HCT116 (cell line): ENCODE data around the gene KRT33B. TPM values are rescaled to one million over a fixed set of nuclear protein-coding genes. Genes with fewer than 3 reads are reported as not detected.
"Not testable (repeated sequence)": the region's sequence is repeated elsewhere in the genome, so short reads cannot be mapped to it uniquely, and the experiment has no call there.

ENCODE experiments used
- ATAC-seq: fragments of 200-7000 bp; cut with Tn5 transposase; 2 replicates; pipeline ENCODE4 v1.9.1; 2020; ENCODE audit warnings: mild to moderate bottlenecking, moderate library complexity
- BruUV-seq: library from RNA; stranded (reverse); fragments of 400-500 nt; replicated peaks from 2 replicates; lab custom pipeline; 2021; lab: Mats Ljungman, UMichigan
- CTCF ChIA-PET: fragments of 300-600 bp; sonication (Branson Sonifier 250); formaldehyde crosslinking; loops from one replicate; lab custom pipeline; 2021; ENCODE audit warnings: antibody characterized with exemption; lab: Charles Lee
- POLR2A ChIA-PET: fragments of 300-600, 350-600 bp; sonication (Branson Sonifier 250); formaldehyde crosslinking; loops from one replicate; lab custom pipeline; 2021; ENCODE audit warnings: antibody characterized with exemption; lab: Charles Lee
- RAD21 ChIA-PET, 2 experiments: fragments of 300-600 bp; sonication (Branson Sonifier 250); formaldehyde crosslinking; loops; one replicate each; lab custom pipeline; 2023; ENCODE audit warnings: low total read pairs in 2 of 2; ENCODE audit not compliant: uncharacterized antibody in 2 of 2, unreplicated experiment in 2 of 2, low non-redundant PET in 1 of 2; lab: Charles Lee
- DNase-seq: peaks from one replicate; pipeline ENCODE4 v3.0.0-alpha.2; 2010; ENCODE audit warnings: low read depth, low spot score
- H2AFZ ChIP-seq: fragments of 200-600 bp; shearing (Covaris generic), sonication (generic); 2 replicates; pipeline ENCODE4 v1.6.1; 2017; ENCODE audit warnings: low read depth, mixed run types, mixed read lengths, antibody characterized with exemption, low read length; ENCODE audit not compliant: poor library complexity, severe bottlenecking
- H3K27ac ChIP-seq: 2 replicates; pipeline ENCODE4 v1.5.1; 2012; ENCODE audit warnings: low read depth, low read length
- H3K27me3 ChIP-seq: fragments of 200-600 bp; sonication (generic); 2 replicates; pipeline ENCODE4 v1.6.1; 2016; ENCODE audit warnings: mixed run types, low read length, mixed read lengths; ENCODE audit not compliant: insufficient read depth
- H3K36me3 ChIP-seq, 2 experiments: fragments of 200-500 bp in 1 of 2; fragments of 200-600 bp in 1 of 2; sonication (Bioruptor generic) in 1 of 2; sonication (generic) in 1 of 2; 2 replicates each; pipeline versions ENCODE4 v1.5.1 to v1.6.1; 2014 to 2016; ENCODE audit warnings: low read length in 2 of 2, inconsistent platforms in 1 of 2, mixed read lengths in 1 of 2, mixed run types in 1 of 2; ENCODE audit not compliant: insufficient read depth in 2 of 2, control insufficient read depth in 1 of 2
- H3K4me1 ChIP-seq, 2 experiments: fragments of 200-600 bp in 1 of 2; sonication (generic) in 1 of 2; 2 replicates each; pipeline versions ENCODE4 v1.5.1 to v1.6.1; 2012 to 2017; ENCODE audit warnings: low read length in 2 of 2, inconsistent platforms in 1 of 2, mild to moderate bottlenecking in 1 of 2, mixed read lengths in 1 of 2, mixed run types in 1 of 2, moderate library complexity in 1 of 2; ENCODE audit not compliant: insufficient read depth in 2 of 2, control insufficient read depth in 1 of 2
- H3K4me2 ChIP-seq: fragments of 200-600 bp; sonication (generic); 2 replicates; pipeline ENCODE4 v1.6.1; 2017; ENCODE audit warnings: mixed run types, low read length, mixed read lengths
- H3K4me3 ChIP-seq, 2 experiments: fragments of 200-600 bp in 1 of 2; sonication (generic) in 1 of 2; replicated peaks in 1 of 2; 2 replicates each; pipeline ENCODE4 v1.5.1; 2011 to 2016; ENCODE audit warnings: low read length in 2 of 2, control low read depth in 1 of 2, low read depth in 1 of 2, mild to moderate bottlenecking in 1 of 2, mixed read lengths in 1 of 2, mixed run types in 1 of 2
- H3K79me2 ChIP-seq: fragments of 200-600 bp; sonication (generic); 2 replicates; pipeline ENCODE4 v1.6.1; 2017; ENCODE audit warnings: mild to moderate bottlenecking, mixed run types, low read length, moderate library complexity, mixed read lengths; ENCODE audit not compliant: insufficient read depth
- H3K9ac ChIP-seq: fragments of 200-600 bp; sonication (generic); 2 replicates; pipeline ENCODE4 v1.6.1; 2016; ENCODE audit warnings: low read length, mixed read lengths
- H3K9me2 ChIP-seq: fragments of 200-600 bp; sonication (generic), shearing (Covaris generic); 2 replicates; pipeline ENCODE4 v1.6.1; 2017; ENCODE audit warnings: mixed run types, mild to moderate bottlenecking, moderate library complexity; ENCODE audit not compliant: insufficient read depth
- H3K9me3 ChIP-seq, 2 experiments: fragments of 200-500 bp in 1 of 2; fragments of 200-600 bp in 1 of 2; sonication (Bioruptor generic) in 1 of 2; sonication (generic) in 1 of 2; 2 replicates each; pipeline ENCODE4 v1.6.1; 2014 to 2017; ENCODE audit warnings: low read length in 2 of 2, mixed read lengths in 2 of 2, inconsistent platforms in 1 of 2, low read depth in 1 of 2, mild to moderate bottlenecking in 1 of 2, mixed run types in 1 of 2, moderate library complexity in 1 of 2; ENCODE audit not compliant: control insufficient read depth in 1 of 2, insufficient read depth in 1 of 2
- H4K20me1 ChIP-seq: fragments of 200-600 bp; sonication (generic), shearing (Covaris generic); 2 replicates; pipeline ENCODE4 v1.6.1; 2017; ENCODE audit warnings: mixed run types, mild to moderate bottlenecking, moderate library complexity; ENCODE audit not compliant: insufficient read depth
- EGR1 ChIP-seq: IDR thresholded peaks from 2 replicates; pipeline ENCODE4 v1.6.1; 2012; ENCODE audit warnings: low read depth
- POLR2A ChIP-seq: IDR thresholded peaks from 2 replicates; pipeline ENCODE4 v1.7.0; 2011; ENCODE audit warnings: borderline replicate concordance; ENCODE audit not compliant: insufficient read depth, insufficient read length; ENCODE audit errors: extremely low read depth
- RAD21 ChIP-seq: IDR thresholded peaks from 2 replicates; pipeline ENCODE4 v1.6.1; 2012; ENCODE audit warnings: low read depth, mild to moderate bottlenecking
- SP1 ChIP-seq: IDR thresholded peaks from 2 replicates; pipeline ENCODE4 v1.6.1; 2012; ENCODE audit warnings: low read depth
- SRF ChIP-seq: IDR thresholded peaks from 2 replicates; pipeline ENCODE4 v1.6.1; 2012; ENCODE audit warnings: low read depth
- ZNF274 ChIP-seq: fragments of 200-500 bp; sonication (Bioruptor generic); IDR thresholded peaks from 2 replicates; pipeline ENCODE4 v1.6.1; 2014; ENCODE audit warnings: mild to moderate bottlenecking, low read depth, low read length, inconsistent platforms
- intact Hi-C: fragments of 100-400 bp; cut with micrococcal nuclease; formaldehyde crosslinking; loops from 2 replicates; pipeline ENCODE4 v1.10.0; 2022
- total RNA-seq: library from RNA; stranded (reverse); gene quantifications from one replicate; pipeline ENCODE4 v1.2.1, GENCODE V29; 2021; ENCODE audit not compliant: unreplicated experiment
- TF ChIP-seq, protein P1 (sequence below): IDR thresholded peaks from 2 replicates; pipeline ENCODE4 v1.6.1; 2012; ENCODE audit warnings: low read depth

Gene KRT33B
- total RNA-seq, 1 experiment from 2014 or later = not detected

DNA sequence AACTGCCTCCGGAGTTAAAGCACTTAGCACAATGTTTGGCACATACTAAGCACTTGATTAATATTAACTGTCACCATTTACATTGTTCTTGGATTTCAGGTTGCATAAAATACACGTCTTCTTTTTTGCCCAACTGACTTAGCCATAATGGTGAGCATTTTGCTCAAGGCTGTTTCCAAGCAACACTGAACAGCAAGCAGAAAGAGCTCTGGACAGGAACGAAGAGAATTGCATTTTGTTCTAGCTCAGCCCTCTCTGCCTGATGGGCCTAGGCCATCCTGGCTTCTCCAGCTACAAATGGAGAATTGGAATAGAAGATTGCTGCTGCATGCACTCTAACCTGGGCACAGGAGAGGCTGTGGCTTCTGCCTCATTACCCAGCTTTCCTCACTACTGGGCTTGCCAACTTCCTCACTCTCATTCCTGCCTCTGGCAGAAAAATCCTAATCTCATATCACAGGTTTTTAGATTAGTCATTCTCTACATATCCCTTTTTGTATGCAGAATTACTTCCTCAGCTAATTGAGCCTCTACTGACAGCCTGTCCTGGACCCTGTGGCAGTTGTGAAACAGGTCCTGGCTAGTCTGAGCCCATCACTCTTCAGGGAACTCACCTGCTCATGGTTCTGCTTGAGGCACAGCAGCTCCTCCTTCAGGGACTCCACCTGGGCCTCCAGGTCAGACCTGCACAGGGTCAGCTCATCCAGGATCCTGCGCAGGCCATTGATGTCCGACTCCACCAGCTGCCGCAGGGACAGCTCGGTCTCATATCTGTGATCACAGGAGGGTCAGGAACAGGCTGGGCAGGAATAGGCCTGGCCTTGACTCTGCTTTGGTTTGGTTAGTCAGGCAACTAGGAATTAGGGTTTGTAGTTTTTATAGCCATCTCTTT, 21.5 kb downstream of the KRT33B start:
- DNase-seq (no peak), ATAC-seq (no peak)
- 0 out of 4 replicates have a peak, but pooled peaks cover 0 to under 1% of the 10 kb centered on the region in 2 experiments for H3K9me3 ChIP-seq
- H3K9ac ChIP-seq = no peak overlapping the region
- TF ChIP-seq SP1 (no peak), POLR2A (no peak), SRF (no peak), ZNF274 (no peak), EGR1 (no peak), RAD21 (no peak)
- TF ChIP-seq, protein P1, sequence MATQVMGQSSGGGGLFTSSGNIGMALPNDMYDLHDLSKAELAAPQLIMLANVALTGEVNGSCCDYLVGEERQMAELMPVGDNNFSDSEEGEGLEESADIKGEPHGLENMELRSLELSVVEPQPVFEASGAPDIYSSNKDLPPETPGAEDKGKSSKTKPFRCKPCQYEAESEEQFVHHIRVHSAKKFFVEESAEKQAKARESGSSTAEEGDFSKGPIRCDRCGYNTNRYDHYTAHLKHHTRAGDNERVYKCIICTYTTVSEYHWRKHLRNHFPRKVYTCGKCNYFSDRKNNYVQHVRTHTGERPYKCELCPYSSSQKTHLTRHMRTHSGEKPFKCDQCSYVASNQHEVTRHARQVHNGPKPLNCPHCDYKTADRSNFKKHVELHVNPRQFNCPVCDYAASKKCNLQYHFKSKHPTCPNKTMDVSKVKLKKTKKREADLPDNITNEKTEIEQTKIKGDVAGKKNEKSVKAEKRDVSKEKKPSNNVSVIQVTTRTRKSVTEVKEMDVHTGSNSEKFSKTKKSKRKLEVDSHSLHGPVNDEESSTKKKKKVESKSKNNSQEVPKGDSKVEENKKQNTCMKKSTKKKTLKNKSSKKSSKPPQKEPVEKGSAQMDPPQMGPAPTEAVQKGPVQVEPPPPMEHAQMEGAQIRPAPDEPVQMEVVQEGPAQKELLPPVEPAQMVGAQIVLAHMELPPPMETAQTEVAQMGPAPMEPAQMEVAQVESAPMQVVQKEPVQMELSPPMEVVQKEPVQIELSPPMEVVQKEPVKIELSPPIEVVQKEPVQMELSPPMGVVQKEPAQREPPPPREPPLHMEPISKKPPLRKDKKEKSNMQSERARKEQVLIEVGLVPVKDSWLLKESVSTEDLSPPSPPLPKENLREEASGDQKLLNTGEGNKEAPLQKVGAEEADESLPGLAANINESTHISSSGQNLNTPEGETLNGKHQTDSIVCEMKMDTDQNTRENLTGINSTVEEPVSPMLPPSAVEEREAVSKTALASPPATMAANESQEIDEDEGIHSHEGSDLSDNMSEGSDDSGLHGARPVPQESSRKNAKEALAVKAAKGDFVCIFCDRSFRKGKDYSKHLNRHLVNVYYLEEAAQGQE = no peak
- H3K4me3 ChIP-seq = no peak overlapping the region
- H3K27me3 ChIP-seq = no peaks in the 10 kb centered on the region
- no peak overlapping the region for H3K4me2 ChIP-seq
- H3K36me3 ChIP-seq = no peaks in the 10 kb centered on the region
- ChIA-PET CTCF (interaction anchor here (1.6 to 1.7 kb wide), 2 partner anchors 19 to 201 kb away, joined by 3 to 4 read pairs; no protein-coding TSS in a partner anchor), POLR2A (interaction anchor here (1.1 kb wide), 1 partner anchor 340 kb away, joined by 3 read pairs; the partner anchor contains the start of gene EIF1), RAD21 (no interaction called here)
- no peaks in the 10 kb centered on the region for H3K79me2 ChIP-seq
- intact Hi-C loops = no loop called here
- no peak overlapping the region for H3K27ac ChIP-seq
- H4K20me1 ChIP-seq = no peaks in the 10 kb centered on the region
- BruUV-seq = no TSS peak
- H3K4me1 ChIP-seq = no peaks in the 10 kb centered on the region
- no peaks in the 10 kb centered on the region for H3K9me2 ChIP-seq
- H2AFZ ChIP-seq = no peak overlapping the region

GRCh38 chr17:41346421-41346820, 23.2 kb downstream of the KRT33B start:
- H4K20me1 ChIP-seq, H3K4me3 ChIP-seq, H3K27me3 ChIP-seq, RAD21 ChIA-PET, intact Hi-C loops, POLR2A ChIA-PET, BruUV-seq, H3K9me3 ChIP-seq, H2AFZ ChIP-seq, H3K36me3 ChIP-seq, ATAC-seq, H3K4me1 ChIP-seq, H3K4me2 ChIP-seq, DNase-seq, H3K27ac ChIP-seq, H3K9ac ChIP-seq, H3K9me2 ChIP-seq, CTCF ChIA-PET, H3K79me2 ChIP-seq: not testable (repeated sequence)
